Ectodermal cell (in vitro differentiated cells): ENCODE data around the gene CHN2.

ENCODE experiments used
- H3K27ac ChIP-seq: 2 replicates; pipeline ENCODE4 v1.7.0; 2013; ENCODE audit warnings: mild to moderate bottlenecking, low read depth, low read length; ENCODE audit not compliant: insufficient read depth, poor library complexity, severe bottlenecking
- H3K27me3 ChIP-seq: 2 replicates; pipeline ENCODE4 v1.7.0; 2013; ENCODE audit warnings: mild to moderate bottlenecking, low read length; ENCODE audit not compliant: insufficient read depth, control insufficient read depth, poor library complexity, severe bottlenecking
- H3K36me3 ChIP-seq: one replicate; pipeline ENCODE4 v1.7.0; 2013; ENCODE audit warnings: low read length; ENCODE audit not compliant: control insufficient read depth, insufficient read depth
- H3K4me1 ChIP-seq: one replicate; pipeline ENCODE4 v1.7.0; 2013; ENCODE audit warnings: low read length; ENCODE audit not compliant: control insufficient read depth, insufficient read depth
- H3K4me3 ChIP-seq: 2 replicates; pipeline ENCODE4 v1.7.0; 2013; ENCODE audit warnings: low read depth, low read length, control low read depth; ENCODE audit not compliant: insufficient read depth
- H3K9me3 ChIP-seq: 2 replicates; pipeline ENCODE4 v1.7.0; 2013; ENCODE audit warnings: mild to moderate bottlenecking, low read length, moderate library complexity; ENCODE audit not compliant: control insufficient read depth
- WGBS, 2 experiments: methylation state at CpG; one replicate each; pipeline ENCODE4 v1.1.7; 2013; ENCODE audit warnings: missing lambda C conversion rate in 2 of 2; 5-methylcytosine and 5-hydroxymethylcytosine counted together

Gene CHN2

DNA sequence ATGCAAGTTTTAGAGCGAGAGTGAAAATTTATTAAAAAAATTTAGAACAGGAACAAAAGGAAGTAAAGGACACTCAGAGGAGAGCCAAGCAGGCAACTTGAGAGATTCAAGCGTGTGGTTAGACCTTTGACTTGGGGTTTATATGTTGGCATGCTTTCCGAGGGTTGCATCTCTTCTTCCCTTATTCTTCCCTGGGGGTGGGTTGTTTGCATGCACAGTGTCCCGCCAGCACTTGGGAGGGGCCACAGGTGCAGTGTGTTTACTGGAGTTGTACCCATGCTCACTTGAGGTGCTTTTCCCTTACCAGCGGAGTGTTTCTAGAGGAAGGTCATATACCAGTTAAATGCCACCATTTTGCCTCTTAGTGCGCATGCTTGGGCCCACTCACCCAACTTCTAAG is 96.3 kb downstream of the CHN2 start:
- H3K27me3 ChIP-seq: peaks cover 56% of the 10 kb centered on the region
- H3K27ac ChIP-seq: no peak overlapping the region
- WGBS, 2 experiments: 93 to 95% methylated on average over 6 of the region's 6 CpGs
- H3K4me3 ChIP-seq: no peak overlapping the region
- H3K36me3 ChIP-seq: no peaks in the 10 kb centered on the region
- no peaks in the 10 kb centered on the region for H3K9me3 ChIP-seq
- H3K4me1 ChIP-seq: peaks cover 16% of the 10 kb centered on the region

GRCh38 chr7:29291723-29292618 is 97.4 kb downstream of the CHN2 start:
- Histone ChIP-seq H3K36me3 (no peaks in the 10 kb centered on the region), H3K27me3 (peaks cover 44% of the 10 kb centered on the region), H3K4me3 (no peak overlapping the region), H3K9me3 (no peaks in the 10 kb centered on the region), H3K4me1 (peaks cover 16% of the 10 kb centered on the region), H3K27ac (no peak overlapping the region)
- WGBS, 2 experiments: 91 to 95% methylated on average over 6 to 8 of the region's 9 CpGs

DNA sequence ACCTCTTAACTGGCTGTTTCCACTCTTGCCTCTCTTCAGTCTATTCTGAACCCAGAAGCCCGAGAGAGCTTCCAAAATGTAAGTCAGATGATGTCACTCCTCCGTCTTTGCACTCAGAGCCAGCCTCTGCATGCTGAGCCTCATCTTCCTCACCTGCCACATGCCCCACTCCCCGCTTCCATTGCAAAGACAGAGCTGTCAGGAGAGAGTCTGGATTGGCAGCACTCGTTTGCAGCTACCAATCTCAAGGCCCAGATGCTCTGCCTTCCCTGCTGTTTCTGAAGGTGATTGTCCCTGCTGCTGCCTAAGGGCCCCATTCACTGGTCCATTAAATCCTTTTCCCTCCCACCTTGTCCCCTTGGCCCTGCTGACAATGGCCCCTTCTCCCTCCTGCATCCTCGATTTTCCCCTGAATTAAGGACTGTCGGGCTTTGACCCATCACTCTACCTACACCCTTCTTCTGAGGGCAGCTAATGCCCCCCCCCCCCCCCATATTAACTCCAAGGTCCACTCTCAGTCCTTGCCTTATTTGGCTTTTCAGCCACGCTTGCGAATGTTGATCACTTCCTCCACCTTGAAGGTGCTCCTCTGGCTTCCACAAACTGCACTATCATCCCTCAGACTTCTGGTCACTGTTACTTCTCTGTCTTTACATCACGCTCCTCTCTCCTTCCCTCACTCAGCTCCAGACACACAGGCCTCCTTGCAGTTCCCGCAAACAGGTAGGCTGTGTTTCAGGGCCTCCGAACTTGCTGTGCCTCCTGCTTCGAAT is 98.5 kb downstream of the CHN2 start:
- Histone ChIP-seq H3K27me3 (peaks cover 35% of the 10 kb centered on the region), H3K9me3 (no peaks in the 10 kb centered on the region), H3K27ac (no peak overlapping the region), H3K36me3 (no peaks in the 10 kb centered on the region), H3K4me3 (no peak overlapping the region), H3K4me1 (peaks cover 16% of the 10 kb centered on the region)
- WGBS, 2 experiments: 78 to 79% methylated on average over 12 of the region's 12 CpGs

DNA sequence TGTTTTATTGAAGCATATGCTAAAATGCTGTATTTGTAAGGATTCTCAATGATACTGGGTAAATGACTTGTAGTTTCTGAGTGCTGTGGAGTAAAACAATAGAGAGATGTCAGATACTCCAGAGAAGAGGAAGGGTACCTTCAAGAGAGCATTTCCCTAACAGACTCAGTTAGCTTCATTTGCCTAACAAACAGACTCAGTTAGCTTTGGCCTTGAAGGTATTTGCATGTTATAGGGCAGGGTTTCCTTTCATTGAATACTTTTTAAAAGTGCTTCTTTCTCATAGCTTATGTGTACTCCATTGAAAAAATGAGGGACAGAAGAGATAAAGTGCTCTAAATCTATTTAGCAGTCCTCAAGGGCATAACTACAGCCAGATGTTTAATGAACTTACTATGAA is 101.8 kb downstream of the CHN2 start:
- Histone ChIP-seq H3K4me1 (peaks cover 4% of the 10 kb centered on the region), H3K27me3 (peaks cover 11% of the 10 kb centered on the region)

GRCh38 chr7:29297194-29297890 is 102.8 kb downstream of the CHN2 start:
- H3K9me3 ChIP-seq: no peaks in the 10 kb centered on the region
- WGBS, 2 experiments: 70% methylated on average over 16 of the region's 16 CpGs
- peaks cover 6% of the 10 kb centered on the region for H3K27me3 ChIP-seq
- H3K27ac ChIP-seq: no peak overlapping the region
- peaks cover 4% of the 10 kb centered on the region for H3K4me1 ChIP-seq
- no peak overlapping the region for H3K4me3 ChIP-seq
- H3K36me3 ChIP-seq: no peaks in the 10 kb centered on the region

More for the DNA sequence above, 101.8 kb downstream of the CHN2 start:
- H3K27ac ChIP-seq: no peak overlapping the region
- H3K9me3 ChIP-seq: no peaks in the 10 kb centered on the region
- H3K4me3 ChIP-seq: no peak overlapping the region
- H3K36me3 ChIP-seq: no peaks in the 10 kb centered on the region

DNA sequence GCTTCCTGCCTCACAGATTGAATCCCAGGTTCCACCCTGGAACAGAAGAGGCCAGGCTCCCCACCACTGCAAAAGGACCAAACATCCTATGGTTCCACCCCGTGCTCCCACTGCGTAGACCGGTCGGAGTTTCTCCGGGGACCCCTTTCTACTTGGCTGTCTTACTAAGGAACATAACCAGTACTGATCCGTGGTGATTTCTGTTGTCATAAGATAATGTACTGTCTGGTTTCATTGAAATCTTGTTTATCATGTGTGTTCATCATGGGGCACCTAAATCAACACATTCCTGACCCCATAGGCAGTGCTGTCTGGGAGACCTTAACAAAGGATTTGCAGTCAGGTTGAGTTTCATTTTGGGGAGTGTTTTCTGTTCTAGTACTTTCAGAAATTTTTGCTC is 104.5 kb downstream of the CHN2 start:
- H3K27ac ChIP-seq: no peak overlapping the region
- no peak overlapping the region for H3K4me3 ChIP-seq
- WGBS, 2 experiments: 80 to 81% methylated on average over 6 of the region's 6 CpGs
- no peaks in the 10 kb centered on the region for H3K36me3 ChIP-seq
- no peaks in the 10 kb centered on the region for H3K27me3 ChIP-seq
- no peaks in the 10 kb centered on the region for H3K4me1 ChIP-seq
- H3K9me3 ChIP-seq: no peaks in the 10 kb centered on the region

- WGBS, 2 experiments: 83% methylated on average over 4 of the region's 4 CpGs
- Histone ChIP-seq H3K4me1 (no peaks in the 10 kb centered on the region), H3K36me3 (no peaks in the 10 kb centered on the region), H3K9me3 (no peaks in the 10 kb centered on the region), H3K27me3 (no peaks in the 10 kb centered on the region), H3K27ac (no peak overlapping the region), H3K4me3 (no peak overlapping the region)
These were observed 105.5 kb downstream of the CHN2 start for GRCh38 chr7:29300026-29300480.

- no peak overlapping the region for H3K4me3 ChIP-seq
- no CpG with 5 or more reads among the region's 1 CpG for WGBS, 2 experiments
- no peaks in the 10 kb centered on the region for H3K4me1 ChIP-seq
- no peak overlapping the region for H3K27ac ChIP-seq
- H3K36me3 ChIP-seq: no peaks in the 10 kb centered on the region
- H3K27me3 ChIP-seq: no peaks in the 10 kb centered on the region
- no peaks in the 10 kb centered on the region for H3K9me3 ChIP-seq
These were observed 106.1 kb downstream of the CHN2 start for GRCh38 chr7:29300649-29301048.

DNA sequence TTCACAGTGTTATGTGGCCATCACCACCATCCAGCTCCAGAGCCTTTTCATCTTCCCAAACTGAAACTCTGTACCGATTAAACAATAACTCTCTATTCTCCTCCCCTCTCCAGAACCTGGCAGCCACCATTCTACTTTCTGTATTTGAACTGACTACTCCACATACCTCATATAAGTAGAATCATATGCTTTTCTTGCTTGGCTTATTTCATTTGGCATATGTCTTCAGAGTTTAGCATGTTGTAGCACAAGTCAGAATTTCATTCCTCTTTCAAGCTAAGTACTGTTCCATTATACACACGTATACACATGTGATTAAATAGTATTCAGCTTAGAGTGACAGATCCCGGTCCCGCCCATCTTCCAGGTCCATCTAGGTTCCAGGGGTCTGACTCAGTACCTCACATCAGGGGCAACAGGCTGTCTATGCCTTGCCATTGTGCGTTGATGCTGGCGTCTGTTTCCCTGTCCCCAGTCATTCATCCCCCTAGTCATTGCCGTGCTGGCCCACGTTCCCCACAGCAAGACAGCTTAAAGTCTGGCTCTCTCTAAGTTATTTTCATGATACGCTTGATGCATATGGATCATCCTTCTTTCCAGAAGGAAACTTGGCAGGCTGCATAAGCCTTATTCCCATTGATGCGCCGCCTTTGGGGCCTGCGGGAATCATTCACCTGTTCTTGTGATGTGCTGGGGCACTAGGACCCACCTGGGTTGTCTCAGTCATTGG is 108.3 kb downstream of the CHN2 start:
- Histone ChIP-seq H3K4me1 (no peaks in the 10 kb centered on the region), H3K4me3 (no peak overlapping the region)
- WGBS, 2 experiments: 90% methylated on average over 12 of the region's 12 CpGs

More for the DNA sequence above, 108.3 kb downstream of the CHN2 start:
- no peaks in the 10 kb centered on the region for H3K27me3 ChIP-seq
- H3K27ac ChIP-seq: no peak overlapping the region
- H3K36me3 ChIP-seq: no peaks in the 10 kb centered on the region
- no peaks in the 10 kb centered on the region for H3K9me3 ChIP-seq
